HEK293 (cell line): ENCODE results near the gene SEZ6L.

Experiments
- CTCF ChIA-PET: fragments of 350-600 bp; formaldehyde crosslinking; extraction: SDS; loops from one replicate; lab custom pipeline; 2021; ENCODE audit warnings: antibody characterized with exemption; lab: Yijun Ruan, JAX
- POLR2A ChIA-PET: fragments of 300-600 bp; formaldehyde crosslinking; extraction: SDS; loops from one replicate; lab custom pipeline; 2020; ENCODE audit warnings: antibody characterized with exemption, inconsistent platforms; lab: Yijun Ruan, JAX
- H3K27ac ChIP-seq: fragments of 200-500 bp; sonication (Bioruptor generic); 2 replicates; pipeline ENCODE4 v1.5.1; 2014; ENCODE audit warnings: low read depth, low read length, control low read depth, inconsistent platforms; ENCODE audit errors: extremely low read depth
- H3K36me3 ChIP-seq, 2 experiments: fragments of 200-500 bp in 1 of 2; sonication (Bioruptor generic) in 1 of 2; 1 replicate in 1 of 2; 2 replicates in 1 of 2; pipeline ENCODE4 v1.5.1; 2014 to 2017; ENCODE audit warnings: inconsistent platforms in 2 of 2, low read length in 2 of 2; ENCODE audit not compliant: control insufficient read depth in 2 of 2, insufficient read depth in 1 of 2
- H3K4me1 ChIP-seq: fragments of 200-500 bp; sonication (Bioruptor generic); 2 replicates; pipeline ENCODE4 v1.5.1; 2014; ENCODE audit warnings: mild to moderate bottlenecking, low read length, inconsistent platforms; ENCODE audit not compliant: control insufficient read depth, insufficient read depth
- H3K4me3 ChIP-seq: 2 replicates; pipeline ENCODE4 v1.5.1; 2011; ENCODE audit warnings: low read depth, mild to moderate bottlenecking, control low read depth, low read length, moderate library complexity
- H3K9me3 ChIP-seq: fragments of 200-500 bp; sonication (Bioruptor generic); 2 replicates; pipeline ENCODE4 v1.5.1; 2014; ENCODE audit warnings: low read depth, low read length, inconsistent platforms; ENCODE audit not compliant: control insufficient read depth, insufficient read depth
- GLI4 ChIP-seq: fragments of 450-650 bp; formaldehyde crosslinking; IDR thresholded peaks from 2 replicates; pipeline ENCODE4 v1.5.1; 2016; ENCODE audit warnings: missing biosample characterization, missing genetic modification characterization
- KLF10 ChIP-seq: fragments of 450-650 bp; IDR thresholded peaks from 2 replicates; pipeline ENCODE4 v1.5.1; 2018; ENCODE audit warnings: missing biosample characterization, mild to moderate bottlenecking, missing genetic modification characterization
- MYNN ChIP-seq: fragments of 450-650 bp; formaldehyde crosslinking; IDR thresholded peaks from 2 replicates; pipeline ENCODE4 v1.5.1; 2016; ENCODE audit warnings: missing biosample characterization, missing genetic modification characterization, borderline replicate concordance
- MZF1 ChIP-seq: fragments of 450-650 bp; formaldehyde crosslinking; IDR thresholded peaks from 2 replicates; pipeline ENCODE4 v1.5.1; 2017; ENCODE audit warnings: missing biosample characterization, missing genetic modification characterization, borderline replicate concordance
- SP3 ChIP-seq: fragments of 450-650 bp; formaldehyde crosslinking; IDR thresholded peaks from 2 replicates; pipeline ENCODE4 v1.5.1; 2016; ENCODE audit warnings: missing biosample characterization, missing genetic modification characterization
- ZBTB1 ChIP-seq: fragments of 450-650 bp; formaldehyde crosslinking; IDR thresholded peaks from 2 replicates; pipeline ENCODE4 v1.5.1; 2016; ENCODE audit warnings: missing biosample characterization, missing genetic modification characterization
- ZBTB17 ChIP-seq: fragments of 450-650 bp; formaldehyde crosslinking; IDR thresholded peaks from 2 replicates; pipeline ENCODE4 v1.5.1; 2016; ENCODE audit warnings: missing biosample characterization, missing genetic modification characterization
- ZNF341 ChIP-seq: fragments of 450-650 bp; formaldehyde crosslinking; IDR thresholded peaks from 2 replicates; pipeline ENCODE4; 2016; ENCODE audit warnings: low read depth, missing biosample characterization, missing genetic modification characterization
- ZNF473 ChIP-seq: fragments of 450-650 bp; formaldehyde crosslinking; IDR thresholded peaks from 2 replicates; pipeline ENCODE4 v1.5.1; 2017; ENCODE audit warnings: missing biosample characterization, missing genetic modification characterization
- ZNF521 ChIP-seq: fragments of 450-650 bp; formaldehyde crosslinking; IDR thresholded peaks from 2 replicates; pipeline ENCODE4 v1.5.1; 2017; ENCODE audit warnings: missing biosample characterization, mild to moderate bottlenecking, missing genetic modification characterization
- ZNF529 ChIP-seq: fragments of 450-650 bp; formaldehyde crosslinking; IDR thresholded peaks from 2 replicates; pipeline ENCODE4 v1.5.1; 2017; ENCODE audit warnings: missing genetic modification characterization, missing biosample characterization; ENCODE audit not compliant: insufficient replicate concordance
- ZNF530 ChIP-seq: fragments of 450-650 bp; formaldehyde crosslinking; IDR thresholded peaks from 2 replicates; pipeline ENCODE4 v1.5.1; 2016; ENCODE audit warnings: low read depth, missing biosample characterization, missing genetic modification characterization
- ZNF544 ChIP-seq: fragments of 450-650 bp; formaldehyde crosslinking; IDR thresholded peaks from 2 replicates; pipeline ENCODE4 v1.5.0; 2017; ENCODE audit warnings: missing biosample characterization, missing genetic modification characterization
- ZNF558 ChIP-seq: fragments of 450-650 bp; formaldehyde crosslinking; IDR thresholded peaks from 2 replicates; pipeline ENCODE4 v1.5.1; 2016; ENCODE audit warnings: missing biosample characterization, missing genetic modification characterization
- ZNF621 ChIP-seq: fragments of 450-650 bp; formaldehyde crosslinking; IDR thresholded peaks from 2 replicates; pipeline ENCODE4 v1.5.1; 2017; ENCODE audit warnings: missing biosample characterization, missing genetic modification characterization
- ZNF830 ChIP-seq: fragments of 450-650 bp; IDR thresholded peaks from 2 replicates; pipeline ENCODE4 v1.5.0; 2018; ENCODE audit warnings: missing biosample characterization, missing genetic modification characterization, low read depth, mild to moderate bottlenecking, moderate library complexity
- ZNF837 ChIP-seq: fragments of 450-650 bp; formaldehyde crosslinking; IDR thresholded peaks from 2 replicates; pipeline ENCODE4 v1.5.1; 2016; ENCODE audit warnings: missing biosample characterization, missing genetic modification characterization
- TF ChIP-seq, protein P1 (sequence below): fragments of 450-650 bp; formaldehyde crosslinking; IDR thresholded peaks from 2 replicates; pipeline ENCODE4 v1.5.1; 2017; ENCODE audit warnings: missing biosample characterization, missing genetic modification characterization
- TF ChIP-seq, protein P2 (sequence below): fragments of 450-650 bp; formaldehyde crosslinking; IDR thresholded peaks from 2 replicates; pipeline ENCODE4 v1.5.1; 2016; ENCODE audit warnings: missing biosample characterization, missing genetic modification characterization
- TF ChIP-seq, protein P3 (sequence below): fragments of 450-650 bp; formaldehyde crosslinking; IDR thresholded peaks from 2 replicates; pipeline ENCODE4 v1.5.1; 2016; ENCODE audit warnings: missing biosample characterization, missing genetic modification characterization
- TF ChIP-seq, protein P4 (sequence below): fragments of 450-650 bp; formaldehyde crosslinking; IDR thresholded peaks from 2 replicates; pipeline ENCODE4 v1.5.1; 2017; ENCODE audit warnings: missing biosample characterization, missing genetic modification characterization
- TF ChIP-seq, protein P5 (sequence below): fragments of 450-650 bp; formaldehyde crosslinking; IDR thresholded peaks from 2 replicates; pipeline ENCODE4 v1.5.1; 2016; ENCODE audit warnings: missing biosample characterization, missing genetic modification characterization

The SEZ6L gene

DNA sequence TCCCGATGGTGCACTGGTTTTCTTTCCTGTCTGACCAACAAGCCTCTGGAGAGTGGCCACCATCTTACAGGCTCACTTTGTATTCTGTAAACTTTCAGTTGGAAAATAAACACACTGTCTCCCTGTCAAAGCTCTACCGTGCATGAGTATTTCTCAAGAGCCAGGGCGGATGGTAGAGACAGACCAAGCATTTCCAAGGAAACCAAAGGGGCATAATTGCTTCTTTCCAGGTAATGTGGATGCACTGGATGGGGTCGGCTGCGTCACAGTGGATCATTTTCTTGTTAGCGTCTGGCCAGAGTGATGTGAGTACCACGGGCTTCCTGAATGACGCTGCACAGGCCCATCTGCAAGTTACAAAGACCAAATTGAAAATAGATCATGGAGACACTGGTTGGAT lies 5.1 kb upstream of the SEZ6L start:
- Histone ChIP-seq H3K4me3 (no peak overlapping the region), H3K27ac (no peak overlapping the region), H3K9me3 (no peaks in the 10 kb centered on the region), H3K4me1 (no peaks in the 10 kb centered on the region), H3K36me3 (no peaks in the 10 kb centered on the region)
- ChIA-PET CTCF (no interaction called here), POLR2A (no interaction called here)
- TF ChIP-seq, protein P1, sequence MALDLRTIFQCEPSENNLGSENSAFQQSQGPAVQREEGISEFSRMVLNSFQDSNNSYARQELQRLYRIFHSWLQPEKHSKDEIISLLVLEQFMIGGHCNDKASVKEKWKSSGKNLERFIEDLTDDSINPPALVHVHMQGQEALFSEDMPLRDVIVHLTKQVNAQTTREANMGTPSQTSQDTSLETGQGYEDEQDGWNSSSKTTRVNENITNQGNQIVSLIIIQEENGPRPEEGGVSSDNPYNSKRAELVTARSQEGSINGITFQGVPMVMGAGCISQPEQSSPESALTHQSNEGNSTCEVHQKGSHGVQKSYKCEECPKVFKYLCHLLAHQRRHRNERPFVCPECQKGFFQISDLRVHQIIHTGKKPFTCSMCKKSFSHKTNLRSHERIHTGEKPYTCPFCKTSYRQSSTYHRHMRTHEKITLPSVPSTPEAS (tag by site-specific recombination), result no peak
- TF ChIP-seq ZNF830 (tag by site-specific recombination), result no peak

DNA sequence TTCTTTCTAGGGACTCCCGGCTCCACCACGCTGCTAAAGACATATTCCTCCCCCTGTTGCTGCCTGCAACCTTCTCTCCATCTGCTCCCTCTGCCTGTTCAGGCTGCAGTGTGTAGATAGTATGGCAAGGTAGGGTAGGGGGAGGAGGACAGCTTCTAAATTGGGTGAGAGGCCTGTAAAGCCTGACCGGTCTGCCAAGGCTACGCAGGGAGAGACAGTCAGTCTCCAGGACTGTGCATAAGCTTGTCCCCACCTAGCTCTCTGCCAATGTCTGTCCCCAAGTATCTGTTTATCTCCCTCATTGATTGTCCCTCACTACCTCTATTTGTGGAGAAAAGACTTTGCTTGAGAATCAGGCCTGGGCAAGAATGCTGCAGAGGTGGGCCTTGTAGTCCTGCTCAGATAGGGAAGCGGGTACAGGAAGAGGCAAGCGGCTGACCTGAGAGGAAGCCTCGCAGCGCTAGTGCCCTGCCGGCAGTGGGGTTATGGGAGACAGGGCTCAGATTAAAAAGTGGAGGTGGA lies 871 bp upstream of the SEZ6L start:
- TF ChIP-seq ZNF544 (no peak), ZNF529 (no peak), ZNF341 (tag by site-specific recombination) (no peak), MYNN (tag by site-specific recombination) (no peak), ZBTB17 (tag by site-specific recombination) (no peak), ZNF473 (no peak), ZNF530 (tag by site-specific recombination) (no peak), KLF10 (no peak), ZBTB1 (tag by site-specific recombination) (no peak), MZF1 (tag by site-specific recombination) (no peak), ZNF621 (no peak), SP3 (no peak), ZNF837 (no peak), ZNF521 (tag by site-specific recombination) (no peak), GLI4 (tag by site-specific recombination) (no peak), ZNF558 (tag by site-specific recombination) (no peak)
- TF ChIP-seq, protein P2, sequence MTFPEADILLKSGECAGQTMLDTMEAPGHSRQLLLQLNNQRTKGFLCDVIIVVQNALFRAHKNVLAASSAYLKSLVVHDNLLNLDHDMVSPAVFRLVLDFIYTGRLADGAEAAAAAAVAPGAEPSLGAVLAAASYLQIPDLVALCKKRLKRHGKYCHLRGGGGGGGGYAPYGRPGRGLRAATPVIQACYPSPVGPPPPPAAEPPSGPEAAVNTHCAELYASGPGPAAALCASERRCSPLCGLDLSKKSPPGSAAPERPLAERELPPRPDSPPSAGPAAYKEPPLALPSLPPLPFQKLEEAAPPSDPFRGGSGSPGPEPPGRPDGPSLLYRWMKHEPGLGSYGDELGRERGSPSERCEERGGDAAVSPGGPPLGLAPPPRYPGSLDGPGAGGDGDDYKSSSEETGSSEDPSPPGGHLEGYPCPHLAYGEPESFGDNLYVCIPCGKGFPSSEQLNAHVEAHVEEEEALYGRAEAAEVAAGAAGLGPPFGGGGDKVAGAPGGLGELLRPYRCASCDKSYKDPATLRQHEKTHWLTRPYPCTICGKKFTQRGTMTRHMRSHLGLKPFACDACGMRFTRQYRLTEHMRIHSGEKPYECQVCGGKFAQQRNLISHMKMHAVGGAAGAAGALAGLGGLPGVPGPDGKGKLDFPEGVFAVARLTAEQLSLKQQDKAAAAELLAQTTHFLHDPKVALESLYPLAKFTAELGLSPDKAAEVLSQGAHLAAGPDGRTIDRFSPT (tag by site-specific recombination), result no peak
- TF ChIP-seq, protein P3, sequence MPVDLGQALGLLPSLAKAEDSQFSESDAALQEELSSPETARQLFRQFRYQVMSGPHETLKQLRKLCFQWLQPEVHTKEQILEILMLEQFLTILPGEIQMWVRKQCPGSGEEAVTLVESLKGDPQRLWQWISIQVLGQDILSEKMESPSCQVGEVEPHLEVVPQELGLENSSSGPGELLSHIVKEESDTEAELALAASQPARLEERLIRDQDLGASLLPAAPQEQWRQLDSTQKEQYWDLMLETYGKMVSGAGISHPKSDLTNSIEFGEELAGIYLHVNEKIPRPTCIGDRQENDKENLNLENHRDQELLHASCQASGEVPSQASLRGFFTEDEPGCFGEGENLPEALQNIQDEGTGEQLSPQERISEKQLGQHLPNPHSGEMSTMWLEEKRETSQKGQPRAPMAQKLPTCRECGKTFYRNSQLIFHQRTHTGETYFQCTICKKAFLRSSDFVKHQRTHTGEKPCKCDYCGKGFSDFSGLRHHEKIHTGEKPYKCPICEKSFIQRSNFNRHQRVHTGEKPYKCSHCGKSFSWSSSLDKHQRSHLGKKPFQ (tag by site-specific recombination), result no peak
- TF ChIP-seq, protein P4, sequence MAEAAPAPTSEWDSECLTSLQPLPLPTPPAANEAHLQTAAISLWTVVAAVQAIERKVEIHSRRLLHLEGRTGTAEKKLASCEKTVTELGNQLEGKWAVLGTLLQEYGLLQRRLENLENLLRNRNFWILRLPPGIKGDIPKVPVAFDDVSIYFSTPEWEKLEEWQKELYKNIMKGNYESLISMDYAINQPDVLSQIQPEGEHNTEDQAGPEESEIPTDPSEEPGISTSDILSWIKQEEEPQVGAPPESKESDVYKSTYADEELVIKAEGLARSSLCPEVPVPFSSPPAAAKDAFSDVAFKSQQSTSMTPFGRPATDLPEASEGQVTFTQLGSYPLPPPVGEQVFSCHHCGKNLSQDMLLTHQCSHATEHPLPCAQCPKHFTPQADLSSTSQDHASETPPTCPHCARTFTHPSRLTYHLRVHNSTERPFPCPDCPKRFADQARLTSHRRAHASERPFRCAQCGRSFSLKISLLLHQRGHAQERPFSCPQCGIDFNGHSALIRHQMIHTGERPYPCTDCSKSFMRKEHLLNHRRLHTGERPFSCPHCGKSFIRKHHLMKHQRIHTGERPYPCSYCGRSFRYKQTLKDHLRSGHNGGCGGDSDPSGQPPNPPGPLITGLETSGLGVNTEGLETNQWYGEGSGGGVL (tag by site-specific recombination), result no peak
- TF ChIP-seq, protein P5, sequence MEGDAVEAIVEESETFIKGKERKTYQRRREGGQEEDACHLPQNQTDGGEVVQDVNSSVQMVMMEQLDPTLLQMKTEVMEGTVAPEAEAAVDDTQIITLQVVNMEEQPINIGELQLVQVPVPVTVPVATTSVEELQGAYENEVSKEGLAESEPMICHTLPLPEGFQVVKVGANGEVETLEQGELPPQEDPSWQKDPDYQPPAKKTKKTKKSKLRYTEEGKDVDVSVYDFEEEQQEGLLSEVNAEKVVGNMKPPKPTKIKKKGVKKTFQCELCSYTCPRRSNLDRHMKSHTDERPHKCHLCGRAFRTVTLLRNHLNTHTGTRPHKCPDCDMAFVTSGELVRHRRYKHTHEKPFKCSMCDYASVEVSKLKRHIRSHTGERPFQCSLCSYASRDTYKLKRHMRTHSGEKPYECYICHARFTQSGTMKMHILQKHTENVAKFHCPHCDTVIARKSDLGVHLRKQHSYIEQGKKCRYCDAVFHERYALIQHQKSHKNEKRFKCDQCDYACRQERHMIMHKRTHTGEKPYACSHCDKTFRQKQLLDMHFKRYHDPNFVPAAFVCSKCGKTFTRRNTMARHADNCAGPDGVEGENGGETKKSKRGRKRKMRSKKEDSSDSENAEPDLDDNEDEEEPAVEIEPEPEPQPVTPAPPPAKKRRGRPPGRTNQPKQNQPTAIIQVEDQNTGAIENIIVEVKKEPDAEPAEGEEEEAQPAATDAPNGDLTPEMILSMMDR (tag by site-specific recombination), result no peak
- 0 out of 2 replicates have a peak, but pooled peaks cover 3% of the 10 kb centered on the region for H3K4me1 ChIP-seq
- POLR2A ChIA-PET, result no interaction called here
- H3K27ac ChIP-seq, result no peak overlapping the region
- no peaks in the 10 kb centered on the region for H3K36me3 ChIP-seq
- H3K4me3 ChIP-seq, result no peak overlapping the region
- H3K9me3 ChIP-seq, result no peaks in the 10 kb centered on the region
- CTCF ChIA-PET, result interaction anchor here (0.7 kb wide), 1 partner anchor 29 kb away, joined by 4 read pairs; no protein-coding TSS in a partner anchor
